Stimulated activated CD8-positive, alpha-beta memory T cell treated with anti-CD3 and anti-CD28 coated beads, Interleukin-4, amount 100 ng/mL, for 4 hours (primary cell): ENCODE results near the gene GPS2.

Source experiments
- DNase-seq, 2 donors: peaks; one replicate each; pipeline ENCODE4 v3.0.0-alpha.2; 2020; ENCODE audit warnings: low read depth in 2 of 2, low spot score in 1 of 2

Gene GPS2

DNA sequence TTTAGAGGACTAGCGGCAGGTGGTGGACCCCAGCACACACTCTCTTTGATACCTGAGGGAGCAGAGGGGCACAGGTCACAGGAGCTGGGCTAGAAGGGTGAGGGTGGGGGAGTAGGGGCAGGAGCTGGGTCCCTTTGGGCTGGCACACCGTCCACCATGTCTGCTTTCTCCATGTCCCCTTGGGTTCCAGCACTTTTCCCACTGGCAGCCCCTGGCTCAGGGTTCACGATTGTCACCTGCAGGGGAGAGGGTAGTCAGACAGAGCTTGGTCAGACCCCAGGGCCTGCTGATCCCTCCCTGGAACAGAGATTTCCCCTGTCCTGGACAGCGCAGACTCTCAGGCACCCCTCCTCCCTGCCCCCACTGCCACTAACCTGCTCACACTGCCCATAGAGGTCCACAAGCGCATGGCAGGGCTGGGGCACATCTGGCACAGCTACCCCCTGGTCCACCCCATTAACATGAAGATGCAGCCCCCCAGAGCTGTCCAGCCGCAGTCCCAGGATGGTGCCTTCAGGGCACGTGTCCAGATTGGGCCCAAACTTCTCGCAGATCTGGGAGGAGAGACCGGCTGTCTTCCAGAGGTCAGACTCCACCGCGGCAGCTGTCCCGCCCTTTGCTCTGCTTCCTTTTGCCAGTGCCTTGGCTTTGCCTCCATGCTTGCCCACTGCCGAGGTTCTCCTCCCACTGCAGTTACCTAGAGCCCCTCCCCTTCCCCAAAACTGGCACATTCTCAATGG lies 3.1 kb upstream of the GPS2 start:
- DNase-seq: no peak

DNA sequence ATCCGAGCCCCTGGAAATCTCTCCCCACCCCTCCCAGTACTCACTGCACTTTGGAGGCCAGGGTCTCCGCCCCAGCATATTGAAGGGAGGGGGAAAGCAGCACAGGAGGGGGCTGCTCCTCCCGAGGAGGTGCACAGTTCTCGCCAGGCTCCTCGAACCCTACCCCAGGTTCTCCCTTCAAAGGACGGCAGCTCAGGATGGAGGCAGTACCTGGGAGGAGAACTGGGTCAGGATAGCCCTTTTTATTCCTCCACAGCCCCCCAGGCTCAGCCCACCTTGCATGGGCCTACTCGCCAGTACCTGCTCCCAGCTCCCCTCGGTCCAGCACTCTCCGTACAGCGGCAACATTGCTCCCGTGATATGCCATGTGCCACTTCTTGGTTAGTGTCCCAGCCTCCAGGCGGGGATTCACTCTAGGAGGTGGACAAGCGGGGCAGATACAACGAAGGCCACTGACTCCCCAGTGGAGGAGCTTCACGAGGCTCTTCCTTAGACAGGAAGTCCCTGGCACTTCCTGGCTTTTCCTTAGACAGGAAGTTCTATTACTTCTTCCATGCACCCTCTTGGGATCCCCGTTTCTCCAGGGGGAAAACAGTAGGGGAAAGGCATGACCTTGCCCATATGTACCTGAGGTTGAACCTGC lies 2.1 kb upstream of the GPS2 start:
- no peak for DNase-seq

DNA sequence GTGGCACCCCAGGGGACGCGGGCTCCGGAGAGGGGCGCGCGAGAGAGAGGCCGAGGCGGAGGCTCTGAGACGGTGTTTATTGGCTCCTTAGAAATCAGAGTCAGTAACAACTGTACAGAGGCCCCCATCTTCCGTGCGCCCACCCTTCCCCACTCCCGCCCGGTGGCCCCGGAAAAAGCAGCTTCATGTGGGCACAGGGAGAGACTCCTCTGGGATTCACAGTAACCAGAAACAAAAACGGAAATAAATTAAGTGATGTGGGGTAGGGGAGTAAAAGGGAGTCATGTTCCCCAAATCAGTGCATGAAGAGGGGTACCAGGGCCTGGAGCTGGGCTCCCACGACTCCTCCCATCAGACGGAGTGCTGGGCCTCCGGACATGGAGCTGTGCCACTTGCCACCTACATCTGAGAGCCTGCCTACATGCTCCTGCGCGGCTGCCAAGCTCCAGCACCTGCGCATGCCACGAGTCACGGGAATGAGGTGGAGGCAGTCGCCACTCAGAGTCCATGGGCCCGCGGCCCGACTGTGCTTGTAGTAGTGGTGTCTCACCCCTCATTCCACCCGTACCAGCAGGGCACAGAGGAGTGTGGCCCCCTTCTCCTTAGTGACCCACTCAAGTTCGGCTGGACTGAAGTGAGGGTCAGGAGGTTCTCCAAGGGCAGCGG lies 543 bp upstream of the GPS2 start:
- no peak for DNase-seq

DNA sequence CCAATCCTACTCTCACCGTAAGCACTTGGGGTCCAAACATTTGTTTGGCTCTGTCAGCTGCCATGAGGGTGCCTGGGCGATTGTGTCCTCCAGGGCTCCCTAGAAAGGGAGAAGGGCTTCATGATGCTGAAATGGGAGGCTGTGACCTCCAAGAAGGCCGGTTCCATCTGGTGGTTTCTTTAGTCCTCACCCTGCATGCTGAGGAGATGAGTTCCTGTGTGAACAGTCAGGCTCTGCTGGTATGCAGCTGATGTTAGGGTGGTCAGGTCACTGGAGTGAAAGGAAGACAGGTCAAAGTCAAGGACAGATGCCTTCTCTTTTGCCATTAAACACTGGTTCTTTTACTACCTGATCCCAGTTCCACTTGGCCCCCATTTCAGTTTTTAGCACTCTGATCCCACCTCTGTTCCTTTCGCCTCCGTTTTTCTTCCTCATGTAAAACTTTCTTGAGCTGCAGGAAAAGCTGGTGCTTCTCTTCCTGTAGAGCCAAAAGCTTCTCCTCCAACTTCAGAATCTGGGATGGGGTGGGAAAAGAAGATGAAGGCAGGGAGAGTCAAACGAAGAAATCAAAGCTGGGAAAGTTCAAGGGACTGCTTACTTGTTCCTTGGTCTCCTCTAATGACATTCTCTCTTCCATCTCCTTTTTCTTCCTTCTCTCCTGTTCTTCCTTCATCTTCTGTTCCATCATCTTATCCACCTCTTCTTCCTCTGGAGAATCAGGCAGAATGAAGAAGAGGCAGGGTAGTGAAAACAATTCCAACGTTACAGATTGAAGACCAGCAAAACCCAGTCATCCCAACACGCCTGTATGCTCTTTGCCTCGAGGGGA lies 1.1 kb downstream of the GPS2 start:
- no peak for DNase-seq

DNA sequence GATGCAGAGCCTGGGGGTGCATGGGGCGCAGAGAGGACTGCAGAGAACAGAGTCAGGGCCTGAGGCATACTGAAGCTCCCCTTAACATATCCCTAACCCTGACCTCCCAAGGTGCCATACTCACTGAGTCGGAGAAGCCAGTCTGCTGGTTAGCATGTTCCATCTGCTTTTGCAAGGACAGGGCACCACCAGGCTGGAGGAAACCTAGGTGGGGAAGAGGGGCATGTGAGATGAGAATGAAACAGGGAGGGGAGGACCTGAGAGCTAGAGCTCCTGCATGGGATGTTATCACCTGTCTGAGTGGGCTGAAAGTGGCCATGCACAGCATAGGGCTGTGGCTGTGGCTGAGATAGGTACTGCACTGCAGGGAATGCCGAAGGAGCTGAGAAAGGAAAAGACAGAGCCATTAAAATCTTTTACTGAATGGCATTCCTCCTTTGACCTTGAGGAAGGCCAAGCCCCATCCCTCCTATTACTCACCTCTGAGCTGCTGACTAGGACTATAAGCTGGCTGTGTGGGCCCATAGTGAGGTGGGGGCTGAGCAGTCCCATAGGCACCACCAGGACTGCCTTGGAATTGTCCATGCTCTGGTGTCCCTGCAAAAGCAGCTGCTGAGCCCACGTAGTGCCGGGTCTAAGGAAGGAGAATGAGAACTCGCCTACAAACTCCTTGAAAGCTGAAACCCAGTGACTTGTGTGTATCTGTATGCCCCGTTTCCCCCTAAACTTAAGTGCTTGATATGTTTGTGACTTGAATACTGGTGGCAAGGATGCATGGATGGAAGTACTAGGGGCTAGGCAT lies 1.9 kb downstream of the GPS2 start:
- no peak for DNase-seq

DNA sequence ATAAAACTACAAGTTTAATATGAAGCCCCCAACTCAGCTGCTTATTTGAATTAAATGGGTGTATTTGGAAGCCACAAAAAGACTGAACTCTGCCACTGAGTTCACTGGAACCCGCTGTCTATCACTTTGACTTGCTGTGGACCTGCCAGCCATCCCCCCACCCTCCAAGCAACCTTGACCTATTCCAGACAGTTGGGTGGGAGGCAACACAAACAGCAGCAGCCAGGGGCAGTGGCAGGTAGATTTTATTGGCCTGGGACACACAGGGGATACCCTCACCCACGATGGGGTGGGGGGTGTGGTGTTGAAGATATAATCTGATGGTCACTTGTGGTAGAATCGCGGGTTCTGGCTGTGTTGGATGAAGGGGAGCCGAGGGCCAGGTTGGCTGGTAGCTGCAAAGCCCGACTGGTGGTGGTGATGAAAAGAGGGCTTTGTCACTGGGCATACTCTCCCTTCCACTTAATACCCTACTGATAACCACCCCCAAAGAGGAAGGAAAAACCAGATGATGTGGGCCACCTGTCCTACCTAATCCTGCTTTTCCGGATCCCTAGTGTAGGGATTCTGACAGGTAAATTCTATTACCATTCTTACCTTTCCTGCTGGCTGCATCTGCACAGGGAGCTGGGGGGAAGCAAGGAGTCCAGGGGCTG lies 2.6 kb downstream of the GPS2 start:
- DNase-seq: no peak

DNA sequence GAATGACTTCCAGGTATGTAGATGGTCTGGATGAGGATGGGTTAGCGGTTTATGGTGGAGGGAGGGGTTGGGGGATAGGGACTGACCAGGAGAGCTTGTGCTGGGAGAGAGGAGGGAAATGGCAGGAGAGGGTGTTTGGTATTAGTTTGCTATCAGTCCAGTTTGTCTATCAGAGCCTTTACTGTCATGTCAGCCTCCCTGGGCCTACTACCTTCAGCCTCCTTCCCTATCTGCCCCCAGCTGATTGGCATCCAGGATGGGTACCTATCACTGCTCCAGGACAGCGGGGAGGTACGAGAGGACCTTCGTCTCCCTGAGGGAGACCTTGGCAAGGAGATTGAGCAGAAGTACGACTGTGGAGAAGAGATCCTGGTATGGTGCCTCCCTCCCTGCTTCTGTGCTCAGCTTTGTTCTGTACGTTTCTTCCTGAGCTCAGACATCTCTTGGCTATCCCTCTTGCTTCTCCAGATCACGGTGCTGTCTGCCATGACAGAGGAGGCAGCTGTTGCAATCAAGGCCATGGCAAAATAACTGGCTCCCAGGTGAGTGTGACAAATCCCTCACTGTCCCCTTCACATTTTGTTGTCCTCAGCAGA lies 4.0 kb downstream of the GPS2 start:
- DNase-seq: no peak

DNA sequence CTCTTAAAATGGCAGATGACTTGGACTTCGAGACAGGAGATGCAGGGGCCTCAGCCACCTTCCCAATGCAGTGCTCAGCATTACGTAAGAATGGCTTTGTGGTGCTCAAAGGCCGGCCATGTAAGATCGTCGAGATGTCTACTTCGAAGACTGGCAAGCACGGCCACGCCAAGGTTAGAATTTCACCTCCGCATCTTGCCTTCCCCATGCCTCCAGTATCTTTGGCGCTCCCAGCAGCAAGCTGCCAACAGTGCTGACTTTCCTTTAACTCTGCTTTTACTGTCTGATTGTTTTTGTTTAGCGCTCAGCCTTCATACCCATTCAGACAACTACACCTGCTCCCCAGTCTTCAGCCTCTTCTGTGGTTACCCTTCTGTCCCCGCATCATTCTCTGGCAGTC lies 5.5 kb downstream of the GPS2 start:
- no peak for DNase-seq

DNA sequence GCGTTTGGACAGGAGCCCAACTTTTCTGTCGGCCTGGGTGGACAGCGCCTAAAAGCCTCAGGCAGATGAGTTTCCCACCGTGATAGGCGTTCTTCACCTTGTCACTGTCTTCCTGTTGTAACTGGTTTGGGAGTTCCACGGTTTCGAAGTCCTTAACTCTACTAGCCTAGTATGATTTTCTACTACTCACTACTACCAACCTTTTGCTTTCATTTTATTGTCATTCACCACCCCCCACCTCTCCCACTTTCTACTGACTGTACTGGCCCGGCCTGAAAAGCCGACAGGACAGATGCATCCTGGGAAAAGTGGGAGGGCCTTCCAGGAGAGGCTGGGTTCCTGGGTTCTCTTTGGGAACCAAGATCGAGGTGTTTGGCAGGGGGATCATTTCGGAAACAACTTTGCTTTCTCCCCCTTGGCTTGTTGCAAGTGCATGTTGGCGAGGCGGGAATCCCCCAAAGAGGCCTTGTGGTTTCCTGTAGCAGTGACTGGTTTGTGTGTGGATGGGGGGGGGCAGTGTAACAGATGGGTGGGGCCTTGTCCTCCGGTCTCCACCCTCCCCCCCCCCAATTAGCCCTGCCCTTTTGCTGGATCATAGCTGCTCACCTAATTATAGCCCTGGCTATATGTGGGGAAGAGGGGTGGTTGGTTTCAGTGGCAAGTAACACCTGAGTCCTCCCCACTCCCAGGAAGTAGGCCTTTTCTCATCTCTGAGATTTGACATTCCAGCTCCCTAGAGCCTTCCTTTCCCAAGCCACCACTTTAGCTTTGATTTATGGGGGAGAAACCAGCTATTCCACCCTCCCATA lies 6.3 kb downstream of the GPS2 start:
- peak; percentile 72 to 85 for DNase-seq

DNA sequence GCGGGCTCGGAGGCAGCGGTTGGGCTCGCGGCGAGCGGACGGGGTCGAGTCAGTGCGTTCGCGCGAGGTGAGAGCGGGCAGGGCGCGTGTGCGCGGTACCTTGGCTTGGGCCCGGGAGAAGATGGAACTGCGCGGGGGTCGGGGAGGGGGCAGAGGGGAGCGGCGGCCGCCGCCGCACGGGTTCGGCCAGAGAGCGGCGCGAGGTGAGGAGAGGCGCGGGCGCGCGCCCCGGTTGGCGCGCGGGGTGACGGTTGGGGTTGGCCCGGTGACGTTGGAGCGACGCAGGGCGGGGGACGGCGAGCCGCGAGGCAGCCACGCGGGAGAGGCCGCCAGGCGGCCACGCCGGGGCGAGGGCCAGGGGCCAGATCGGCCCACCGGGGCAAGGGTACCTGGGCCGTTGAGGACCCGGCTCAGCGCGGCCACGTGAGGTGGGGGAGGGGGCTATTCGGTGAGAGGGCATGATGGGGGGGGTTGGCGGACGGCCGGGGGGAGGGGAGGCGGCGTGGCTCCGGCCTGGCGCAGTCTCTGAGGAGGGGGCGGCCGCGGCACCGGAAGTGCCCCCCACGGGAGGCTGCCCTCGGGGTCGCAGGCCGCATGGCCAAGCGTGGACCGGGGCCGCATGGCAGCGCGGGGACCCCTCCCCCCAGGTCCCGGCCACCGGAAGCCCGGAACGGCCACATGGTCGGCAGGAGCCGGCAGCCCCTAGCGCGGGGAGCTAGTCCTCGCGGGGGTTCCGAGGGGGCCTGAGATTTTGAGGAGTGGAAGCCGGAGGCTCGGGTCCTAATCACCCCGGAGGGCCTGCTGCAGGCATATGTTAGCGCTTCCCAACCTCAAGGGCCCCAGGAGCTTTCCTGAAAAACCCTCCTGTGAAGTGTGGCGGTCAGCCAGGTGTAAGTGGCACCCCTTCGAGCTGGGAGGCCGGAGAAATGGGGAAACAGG lies 7.2 kb downstream of the GPS2 start:
- DNase-seq: peak in 1 of 2 donors; percentile 22

DNA sequence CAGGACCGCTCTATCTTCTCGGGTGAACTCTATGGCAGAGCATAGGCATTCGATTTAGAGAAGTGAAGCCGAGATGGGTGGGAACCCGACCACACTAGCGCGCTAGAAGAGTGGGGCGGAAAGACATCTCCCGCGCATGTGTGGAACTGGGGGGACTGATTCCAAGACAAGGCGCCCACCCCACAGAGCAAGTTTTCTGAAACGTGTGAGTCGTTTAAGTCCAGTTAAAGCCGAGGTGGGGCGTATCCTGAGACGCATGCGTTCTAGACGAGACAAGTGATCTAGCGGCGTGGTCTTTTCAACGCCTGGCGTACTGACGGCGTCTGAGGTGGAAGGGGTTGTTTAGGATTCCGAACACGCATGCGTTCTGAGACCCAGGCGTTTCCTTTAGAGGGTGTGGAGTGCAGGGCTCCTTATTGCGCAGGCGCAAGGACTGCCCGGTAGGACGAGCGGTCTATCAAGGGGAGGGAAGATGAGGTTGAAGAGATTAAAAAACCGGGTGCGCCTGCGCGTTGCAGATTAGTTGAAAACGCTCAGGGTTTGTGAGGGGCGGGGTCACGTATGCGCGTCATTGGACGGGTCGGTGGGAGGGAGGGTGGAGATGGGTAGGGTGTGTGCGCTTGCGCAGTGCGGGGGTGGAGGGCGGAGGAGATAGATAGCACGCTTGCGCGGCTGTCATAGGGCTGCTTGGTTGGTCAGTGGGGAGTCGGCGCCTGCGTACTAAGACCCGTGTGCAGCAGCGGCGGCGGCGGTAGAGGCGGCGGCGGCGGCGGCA lies 8.1 kb downstream of the GPS2 start, which contains the start of gene EIF5A:
EIF5A (plus strand) TSS at position 718 of the 775 bp plus-strand sequence. CDS start 2,008 bp downstream, outside the sequence.
- peak; percentile 100 for DNase-seq

DNA sequence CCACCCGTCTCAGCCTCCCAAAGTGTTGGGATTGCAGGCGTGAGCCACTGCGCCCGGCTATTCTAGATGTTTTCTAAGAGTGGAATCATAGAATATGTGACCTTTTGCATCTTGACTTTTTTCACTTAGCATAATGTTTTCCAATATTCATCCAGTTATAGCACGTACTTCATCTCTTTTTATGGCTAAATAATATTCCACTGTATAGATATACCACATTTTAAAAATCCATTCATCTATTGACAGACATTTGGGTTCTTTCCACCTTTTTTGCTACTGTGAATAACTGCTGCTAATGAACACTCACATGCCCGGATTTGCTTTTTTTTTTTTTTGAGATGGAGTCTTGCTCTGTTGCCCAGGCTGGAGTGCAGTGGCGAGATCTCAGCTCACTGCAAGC lies 11.0 kb downstream of the GPS2 start:
- no peak for DNase-seq

DNA sequence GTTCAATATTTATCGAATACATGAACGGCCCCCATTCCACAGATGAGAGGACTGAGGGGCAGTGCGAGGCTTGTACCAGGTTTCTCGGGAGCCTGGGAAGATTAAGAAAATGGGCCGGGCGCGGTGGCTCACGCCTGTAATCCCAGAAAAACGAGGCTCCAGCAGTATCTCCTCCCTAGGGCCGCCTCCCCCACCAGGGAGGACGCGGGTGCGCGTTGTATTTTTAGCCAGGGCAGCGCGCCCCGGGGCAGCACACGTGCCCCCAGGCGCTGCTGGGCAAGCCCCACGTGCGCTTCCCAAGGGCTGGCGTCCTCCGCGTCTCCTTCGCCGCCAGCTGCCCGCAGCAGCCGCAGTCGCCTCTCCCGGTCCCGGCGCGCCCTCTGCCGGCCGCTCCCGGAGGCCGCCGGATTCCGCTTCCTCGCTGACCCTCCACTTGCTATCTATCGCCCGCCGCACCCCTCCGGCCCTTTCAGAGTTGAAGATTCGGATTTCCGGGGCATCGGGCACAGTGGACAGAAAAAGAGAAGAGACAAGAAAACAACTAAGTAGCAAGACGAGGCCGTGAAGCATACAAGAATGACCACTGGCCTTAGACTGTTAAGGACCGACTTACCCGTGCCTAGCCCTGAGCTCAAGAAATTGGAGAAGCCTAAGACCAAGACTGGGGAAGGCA lies 18.8 kb downstream of the GPS2 start:
- peak in 1 of 2 donors; percentile 25 for DNase-seq

DNA sequence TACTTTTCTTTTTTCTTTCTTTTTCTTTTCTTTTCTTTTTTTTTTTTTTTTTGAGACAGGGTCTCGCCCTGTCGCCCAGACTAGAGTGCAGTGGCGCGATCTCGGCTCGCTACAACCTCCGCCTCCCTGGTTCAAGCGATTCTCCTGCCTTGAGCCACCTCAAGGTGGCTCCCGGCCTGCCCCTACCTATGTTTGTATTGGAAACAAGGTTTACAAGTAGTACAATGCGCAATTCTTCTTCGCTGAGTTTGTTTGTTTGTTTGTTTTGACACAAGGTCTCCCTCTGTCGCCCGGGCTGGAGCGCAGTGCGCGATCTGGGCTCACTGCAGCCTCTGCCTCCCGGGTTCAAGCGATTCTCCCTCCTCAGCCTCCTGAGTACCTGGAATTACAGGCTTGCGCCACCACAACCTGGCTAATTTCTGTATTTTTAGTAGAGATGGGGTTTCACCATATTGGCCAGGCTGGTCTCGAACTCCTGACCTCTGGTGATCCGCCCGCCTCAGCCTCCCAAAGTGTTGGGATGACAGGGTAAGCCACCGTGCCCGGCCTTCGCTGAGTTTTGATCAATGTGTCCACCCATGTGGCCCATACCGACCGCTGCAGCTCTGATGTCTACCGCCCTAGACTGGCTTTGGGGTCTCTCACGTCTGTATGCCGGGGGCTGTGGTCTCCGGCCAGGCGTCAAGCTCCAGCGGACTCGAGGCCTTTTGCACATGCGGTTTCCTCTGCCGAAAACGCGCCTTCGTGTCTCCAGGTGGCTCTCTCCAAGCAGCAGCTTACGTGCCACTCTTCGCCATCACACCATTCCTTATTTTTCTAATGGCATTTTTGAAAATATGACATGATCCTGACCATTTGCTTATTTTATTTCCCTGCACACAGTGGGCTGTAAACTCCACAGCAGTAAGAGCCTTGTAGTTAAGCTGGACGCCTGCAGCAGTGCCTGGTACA lies 19.7 kb downstream of the GPS2 start:
- DNase-seq: no peak

DNA sequence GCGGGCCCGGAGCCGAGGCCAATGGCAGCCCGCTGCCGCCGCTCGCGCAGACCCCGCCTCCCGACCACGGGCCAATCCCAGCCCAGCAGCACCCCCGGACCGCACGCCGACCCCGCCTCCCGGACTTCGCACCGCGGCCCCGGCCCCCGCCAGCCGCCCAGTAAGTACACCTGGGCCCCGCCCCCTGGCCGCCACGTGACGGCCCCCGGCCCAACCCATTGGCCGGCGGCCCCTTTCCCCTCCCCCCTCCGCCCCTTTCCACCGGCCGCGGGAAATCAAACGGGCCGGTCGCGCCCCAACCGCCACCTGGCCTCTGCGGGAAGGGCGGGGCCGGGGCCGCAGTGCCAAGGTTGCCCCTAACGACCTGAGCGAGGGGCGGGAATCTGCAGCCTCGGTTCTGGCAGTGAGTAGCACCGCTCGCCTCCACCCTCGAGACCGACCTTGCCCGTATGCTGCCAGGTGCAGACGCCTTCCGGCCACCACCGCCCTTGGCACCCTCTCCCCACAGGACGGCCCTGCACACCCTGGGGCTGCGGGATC lies 20.5 kb downstream of the GPS2 start, which contains the start of gene YBX2:
YBX2 (minus strand) TSS at position 26 of the 540 bp plus-strand sequence. CDS start 139 bp downstream, outside the sequence.
- DNase-seq: peak in 1 of 2 donors; percentile 59
